HCT116 (cell line): ENCODE results near the gene ZFP37. TPM values are rescaled to one million over a fixed set of nuclear protein-coding genes. Genes with fewer than 3 reads are reported as not detected.

Source experiments
- ATAC-seq: fragments of 200-7000 bp; cut with Tn5 transposase; 2 replicates; pipeline ENCODE4 v1.9.1; 2020; ENCODE audit warnings: mild to moderate bottlenecking, moderate library complexity
- BruUV-seq: library from RNA; stranded (reverse); fragments of 400-500 nt; replicated peaks from 2 replicates; lab custom pipeline; 2021; lab: Mats Ljungman, UMichigan
- CTCF ChIA-PET: fragments of 300-600 bp; sonication (Branson Sonifier 250); formaldehyde crosslinking; loops from one replicate; lab custom pipeline; 2021; ENCODE audit warnings: antibody characterized with exemption; lab: Charles Lee
- POLR2A ChIA-PET: fragments of 300-600, 350-600 bp; sonication (Branson Sonifier 250); formaldehyde crosslinking; loops from one replicate; lab custom pipeline; 2021; ENCODE audit warnings: antibody characterized with exemption; lab: Charles Lee
- RAD21 ChIA-PET, 2 experiments: fragments of 300-600 bp; sonication (Branson Sonifier 250); formaldehyde crosslinking; loops; one replicate each; lab custom pipeline; 2023; ENCODE audit warnings: low total read pairs in 2 of 2; ENCODE audit not compliant: uncharacterized antibody in 2 of 2, unreplicated experiment in 2 of 2, low non-redundant PET in 1 of 2; lab: Charles Lee
- DNase-seq: peaks from one replicate; pipeline ENCODE4 v3.0.0-alpha.2; 2010; ENCODE audit warnings: low read depth, low spot score
- H2AFZ ChIP-seq: fragments of 200-600 bp; shearing (Covaris generic), sonication (generic); 2 replicates; pipeline ENCODE4 v1.6.1; 2017; ENCODE audit warnings: low read depth, mixed run types, mixed read lengths, antibody characterized with exemption, low read length; ENCODE audit not compliant: poor library complexity, severe bottlenecking
- H3K27ac ChIP-seq: 2 replicates; pipeline ENCODE4 v1.5.1; 2012; ENCODE audit warnings: low read depth, low read length
- H3K27me3 ChIP-seq: fragments of 200-600 bp; sonication (generic); 2 replicates; pipeline ENCODE4 v1.6.1; 2016; ENCODE audit warnings: mixed run types, low read length, mixed read lengths; ENCODE audit not compliant: insufficient read depth
- H3K36me3 ChIP-seq, 2 experiments: fragments of 200-500 bp in 1 of 2; fragments of 200-600 bp in 1 of 2; sonication (Bioruptor generic) in 1 of 2; sonication (generic) in 1 of 2; 2 replicates each; pipeline versions ENCODE4 v1.5.1 to v1.6.1; 2014 to 2016; ENCODE audit warnings: low read length in 2 of 2, inconsistent platforms in 1 of 2, mixed read lengths in 1 of 2, mixed run types in 1 of 2; ENCODE audit not compliant: insufficient read depth in 2 of 2, control insufficient read depth in 1 of 2
- H3K4me1 ChIP-seq, 2 experiments: fragments of 200-600 bp in 1 of 2; sonication (generic) in 1 of 2; 2 replicates each; pipeline versions ENCODE4 v1.5.1 to v1.6.1; 2012 to 2017; ENCODE audit warnings: low read length in 2 of 2, inconsistent platforms in 1 of 2, mild to moderate bottlenecking in 1 of 2, mixed read lengths in 1 of 2, mixed run types in 1 of 2, moderate library complexity in 1 of 2; ENCODE audit not compliant: insufficient read depth in 2 of 2, control insufficient read depth in 1 of 2
- H3K4me2 ChIP-seq: fragments of 200-600 bp; sonication (generic); 2 replicates; pipeline ENCODE4 v1.6.1; 2017; ENCODE audit warnings: mixed run types, low read length, mixed read lengths
- H3K4me3 ChIP-seq, 2 experiments: fragments of 200-600 bp in 1 of 2; sonication (generic) in 1 of 2; replicated peaks in 1 of 2; 2 replicates each; pipeline ENCODE4 v1.5.1; 2011 to 2016; ENCODE audit warnings: low read length in 2 of 2, control low read depth in 1 of 2, low read depth in 1 of 2, mild to moderate bottlenecking in 1 of 2, mixed read lengths in 1 of 2, mixed run types in 1 of 2
- H3K79me2 ChIP-seq: fragments of 200-600 bp; sonication (generic); 2 replicates; pipeline ENCODE4 v1.6.1; 2017; ENCODE audit warnings: mild to moderate bottlenecking, mixed run types, low read length, moderate library complexity, mixed read lengths; ENCODE audit not compliant: insufficient read depth
- H3K9ac ChIP-seq: fragments of 200-600 bp; sonication (generic); 2 replicates; pipeline ENCODE4 v1.6.1; 2016; ENCODE audit warnings: low read length, mixed read lengths
- H3K9me2 ChIP-seq: fragments of 200-600 bp; sonication (generic), shearing (Covaris generic); 2 replicates; pipeline ENCODE4 v1.6.1; 2017; ENCODE audit warnings: mixed run types, mild to moderate bottlenecking, moderate library complexity; ENCODE audit not compliant: insufficient read depth
- H3K9me3 ChIP-seq, 2 experiments: fragments of 200-500 bp in 1 of 2; fragments of 200-600 bp in 1 of 2; sonication (Bioruptor generic) in 1 of 2; sonication (generic) in 1 of 2; 2 replicates each; pipeline ENCODE4 v1.6.1; 2014 to 2017; ENCODE audit warnings: low read length in 2 of 2, mixed read lengths in 2 of 2, inconsistent platforms in 1 of 2, low read depth in 1 of 2, mild to moderate bottlenecking in 1 of 2, mixed run types in 1 of 2, moderate library complexity in 1 of 2; ENCODE audit not compliant: control insufficient read depth in 1 of 2, insufficient read depth in 1 of 2
- H4K20me1 ChIP-seq: fragments of 200-600 bp; sonication (generic), shearing (Covaris generic); 2 replicates; pipeline ENCODE4 v1.6.1; 2017; ENCODE audit warnings: mixed run types, mild to moderate bottlenecking, moderate library complexity; ENCODE audit not compliant: insufficient read depth
- ATF3 ChIP-seq: IDR thresholded peaks from 2 replicates; pipeline ENCODE4 v1.6.1; 2012
- CBX3 ChIP-seq: IDR thresholded peaks from 2 replicates; pipeline ENCODE4 v1.6.1; 2012; ENCODE audit warnings: low read depth
- SIN3A ChIP-seq: IDR thresholded peaks from 2 replicates; pipeline ENCODE4 v1.6.1; 2012; ENCODE audit warnings: low read depth
- ZFX ChIP-seq: fragments of 450-650 bp; IDR thresholded peaks from 2 replicates; pipeline ENCODE4 v1.6.1; 2017
- intact Hi-C: fragments of 100-400 bp; cut with micrococcal nuclease; formaldehyde crosslinking; loops from 2 replicates; pipeline ENCODE4 v1.10.0; 2022
- total RNA-seq: library from RNA; stranded (reverse); gene quantifications from one replicate; pipeline ENCODE4 v1.2.1, GENCODE V29; 2021; ENCODE audit not compliant: unreplicated experiment
- TF ChIP-seq, protein P1 (sequence below): IDR thresholded peaks from 2 replicates; pipeline ENCODE4 v1.6.1; 2012; ENCODE audit warnings: low read depth
- TF ChIP-seq, protein P2 (sequence below): IDR thresholded peaks from 2 replicates; pipeline ENCODE4 v1.6.1; 2011; ENCODE audit warnings: mild to moderate bottlenecking, low read length, moderate library complexity; ENCODE audit not compliant: insufficient replicate concordance; ENCODE audit errors: extremely low read depth

Gene ZFP37
- total RNA-seq, 1 experiment from 2014 or later, result 1.8 TPM

DNA sequence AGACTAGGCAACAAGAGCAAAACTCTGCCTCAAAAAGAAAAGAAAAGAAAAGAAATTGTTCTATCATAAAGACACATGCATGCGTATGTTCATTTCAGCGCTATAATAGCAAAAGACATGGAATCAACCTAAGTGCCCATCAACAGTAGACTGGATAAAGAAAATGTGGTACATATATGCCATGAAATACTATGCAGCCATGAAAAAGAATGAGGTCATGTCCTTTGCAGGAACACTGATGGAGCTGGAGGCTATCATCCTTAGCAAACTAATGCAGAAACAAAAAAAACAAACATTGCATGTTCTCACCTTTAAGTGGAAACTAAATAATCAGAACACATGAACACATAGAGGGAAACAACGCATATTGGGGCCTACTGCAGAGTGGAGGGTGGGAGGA, 38.3 kb downstream of the ZFP37 start:
- H4K20me1 ChIP-seq, result no peaks in the 10 kb centered on the region
- no peak overlapping the region for H2AFZ ChIP-seq
- H3K36me3 ChIP-seq, result no peaks in the 10 kb centered on the region
- BruUV-seq, result no TSS peak
- no peak overlapping the region for H3K9ac ChIP-seq
- no peak for DNase-seq
- no peaks in the 10 kb centered on the region for H3K79me2 ChIP-seq
- no peaks in the 10 kb centered on the region for H3K9me2 ChIP-seq
- CTCF ChIA-PET, result no interaction called here
- RAD21 ChIA-PET, result no interaction called here
- no peak overlapping the region for H3K4me3 ChIP-seq
- H3K4me1 ChIP-seq, result no peaks in the 10 kb centered on the region
- no peak overlapping the region for H3K4me2 ChIP-seq
- intact Hi-C loops, result no loop called here
- ATAC-seq, result no peak
- TF ChIP-seq, protein P1, sequence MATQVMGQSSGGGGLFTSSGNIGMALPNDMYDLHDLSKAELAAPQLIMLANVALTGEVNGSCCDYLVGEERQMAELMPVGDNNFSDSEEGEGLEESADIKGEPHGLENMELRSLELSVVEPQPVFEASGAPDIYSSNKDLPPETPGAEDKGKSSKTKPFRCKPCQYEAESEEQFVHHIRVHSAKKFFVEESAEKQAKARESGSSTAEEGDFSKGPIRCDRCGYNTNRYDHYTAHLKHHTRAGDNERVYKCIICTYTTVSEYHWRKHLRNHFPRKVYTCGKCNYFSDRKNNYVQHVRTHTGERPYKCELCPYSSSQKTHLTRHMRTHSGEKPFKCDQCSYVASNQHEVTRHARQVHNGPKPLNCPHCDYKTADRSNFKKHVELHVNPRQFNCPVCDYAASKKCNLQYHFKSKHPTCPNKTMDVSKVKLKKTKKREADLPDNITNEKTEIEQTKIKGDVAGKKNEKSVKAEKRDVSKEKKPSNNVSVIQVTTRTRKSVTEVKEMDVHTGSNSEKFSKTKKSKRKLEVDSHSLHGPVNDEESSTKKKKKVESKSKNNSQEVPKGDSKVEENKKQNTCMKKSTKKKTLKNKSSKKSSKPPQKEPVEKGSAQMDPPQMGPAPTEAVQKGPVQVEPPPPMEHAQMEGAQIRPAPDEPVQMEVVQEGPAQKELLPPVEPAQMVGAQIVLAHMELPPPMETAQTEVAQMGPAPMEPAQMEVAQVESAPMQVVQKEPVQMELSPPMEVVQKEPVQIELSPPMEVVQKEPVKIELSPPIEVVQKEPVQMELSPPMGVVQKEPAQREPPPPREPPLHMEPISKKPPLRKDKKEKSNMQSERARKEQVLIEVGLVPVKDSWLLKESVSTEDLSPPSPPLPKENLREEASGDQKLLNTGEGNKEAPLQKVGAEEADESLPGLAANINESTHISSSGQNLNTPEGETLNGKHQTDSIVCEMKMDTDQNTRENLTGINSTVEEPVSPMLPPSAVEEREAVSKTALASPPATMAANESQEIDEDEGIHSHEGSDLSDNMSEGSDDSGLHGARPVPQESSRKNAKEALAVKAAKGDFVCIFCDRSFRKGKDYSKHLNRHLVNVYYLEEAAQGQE, result no peak
- no peak for TF ChIP-seq ATF3
- TF ChIP-seq SIN3A, result no peak
- TF ChIP-seq ZFX, result no peak
- TF ChIP-seq, protein P2, sequence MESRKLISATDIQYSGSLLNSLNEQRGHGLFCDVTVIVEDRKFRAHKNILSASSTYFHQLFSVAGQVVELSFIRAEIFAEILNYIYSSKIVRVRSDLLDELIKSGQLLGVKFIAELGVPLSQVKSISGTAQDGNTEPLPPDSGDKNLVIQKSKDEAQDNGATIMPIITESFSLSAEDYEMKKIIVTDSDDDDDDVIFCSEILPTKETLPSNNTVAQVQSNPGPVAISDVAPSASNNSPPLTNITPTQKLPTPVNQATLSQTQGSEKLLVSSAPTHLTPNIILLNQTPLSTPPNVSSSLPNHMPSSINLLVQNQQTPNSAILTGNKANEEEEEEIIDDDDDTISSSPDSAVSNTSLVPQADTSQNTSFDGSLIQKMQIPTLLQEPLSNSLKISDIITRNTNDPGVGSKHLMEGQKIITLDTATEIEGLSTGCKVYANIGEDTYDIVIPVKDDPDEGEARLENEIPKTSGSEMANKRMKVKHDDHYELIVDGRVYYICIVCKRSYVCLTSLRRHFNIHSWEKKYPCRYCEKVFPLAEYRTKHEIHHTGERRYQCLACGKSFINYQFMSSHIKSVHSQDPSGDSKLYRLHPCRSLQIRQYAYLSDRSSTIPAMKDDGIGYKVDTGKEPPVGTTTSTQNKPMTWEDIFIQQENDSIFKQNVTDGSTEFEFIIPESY, result no peak
- no peak for TF ChIP-seq CBX3
- TF ChIP-seq, all 23 proteins: peak for 0
- H3K27ac ChIP-seq, result no peak overlapping the region
- POLR2A ChIA-PET, result no interaction called here
- peaks cover 0 to 5% of the 10 kb centered on the region in 2 experiments; a peak in 1 of 4 replicates for H3K9me3 ChIP-seq
- H3K27me3 ChIP-seq, result no peaks in the 10 kb centered on the region
